Purkinje cell (primary cell): ENCODE data around the gene HPN. TPM values are rescaled to one million over a fixed set of nuclear protein-coding genes. Genes with fewer than 3 reads are reported as not detected.

ENCODE experiments used
- polyA plus RNA-seq: library from polyadenylated mRNA; unstranded; fragments of >200 nt; fragmentation: Nextera tagmentation; gene quantifications from 2 replicates; pipeline ENCODE4 v1.2.1, GENCODE V29; 2014

The HPN gene
- polyA plus RNA-seq: 0.13 and 0.67 TPM in 2 replicates

GRCh38 chr19:35041548-35042055, at the start of gene HPN:
HPN (plus strand) TSS chr19:35041721; CDS start chr19:35042507, 786 bp downstream.

GRCh38 chr19:34999498-35000337, 41.8 kb upstream of the HPN start, which contains the start of gene GRAMD1A:
GRAMD1A (plus strand) TSS chr19:35000323; CDS start chr19:35000479, 156 bp downstream.

GRCh38 chr19:35030257-35031071, 11.1 kb upstream of the HPN start, which contains the start of gene SCN1B:
SCN1B (plus strand) TSS chr19:35030470; CDS start chr19:35030821, 351 bp downstream.

GRCh38 chr19:35115177-35115951, 73.8 kb downstream of the HPN start, which contains the start of gene FXYD3:
FXYD3 (plus strand) TSS chr19:35115823; CDS start chr19:35119377, 3,554 bp downstream.

Other genes with a start within 250 kb of the HPN start
- gene ZNF30, start 114.8 kb upstream of the HPN start, polyA plus RNA-seq: 4.4 and 4.6 TPM in 2 replicates
- gene ZNF792, start 77.5 kb upstream of the HPN start, polyA plus RNA-seq: 0.50 TPM in 1 of 2 replicates, not detected in the other
- 0.64 and 1.0 TPM in 2 replicates for gene GRAMD1A, start 41.4 kb upstream of the HPN start, polyA plus RNA-seq
- 1.9 and 2.0 TPM in 2 replicates for gene SCN1B, start 11.3 kb upstream of the HPN start, polyA plus RNA-seq
- gene FXYD3, start 74.1 kb downstream of the HPN start, polyA plus RNA-seq: 0.67 and 3.5 TPM in 2 replicates
- gene LGI4, start 93.3 kb downstream of the HPN start, polyA plus RNA-seq: 2.8 and 6.4 TPM in 2 replicates
- gene FXYD1, start 97.1 kb downstream of the HPN start, polyA plus RNA-seq: 6.4 and 8.3 TPM in 2 replicates
- 62.3 and 64.4 TPM in 2 replicates for gene FXYD7, start 101.5 kb downstream of the HPN start, polyA plus RNA-seq
- gene FXYD5, start 113.0 kb downstream of the HPN start, polyA plus RNA-seq: 7.1 TPM in 1 of 2 replicates, not detected in the other
- gene FAM187B, start 187.0 kb downstream of the HPN start, polyA plus RNA-seq: not detected in 2 replicates
- gene LSR, start 207.3 kb downstream of the HPN start, polyA plus RNA-seq: not detected in 2 replicates
- gene USF2, start 227.2 kb downstream of the HPN start, polyA plus RNA-seq: 2.9 and 3.9 TPM in 2 replicates
- 0.79 TPM in 1 of 2 replicates, not detected in the other for gene HAMP, start 240.8 kb downstream of the HPN start, polyA plus RNA-seq